ENCODE results near the gene AMPD3. TPM values are rescaled to one million over a fixed set of nuclear protein-coding genes. Genes with fewer than 3 reads are reported as not detected.

Gene AMPD3
- total and polyA plus RNA-seq, 12 donors, result 0.59 to 8.7 (median 2.4) TPM

DNA sequence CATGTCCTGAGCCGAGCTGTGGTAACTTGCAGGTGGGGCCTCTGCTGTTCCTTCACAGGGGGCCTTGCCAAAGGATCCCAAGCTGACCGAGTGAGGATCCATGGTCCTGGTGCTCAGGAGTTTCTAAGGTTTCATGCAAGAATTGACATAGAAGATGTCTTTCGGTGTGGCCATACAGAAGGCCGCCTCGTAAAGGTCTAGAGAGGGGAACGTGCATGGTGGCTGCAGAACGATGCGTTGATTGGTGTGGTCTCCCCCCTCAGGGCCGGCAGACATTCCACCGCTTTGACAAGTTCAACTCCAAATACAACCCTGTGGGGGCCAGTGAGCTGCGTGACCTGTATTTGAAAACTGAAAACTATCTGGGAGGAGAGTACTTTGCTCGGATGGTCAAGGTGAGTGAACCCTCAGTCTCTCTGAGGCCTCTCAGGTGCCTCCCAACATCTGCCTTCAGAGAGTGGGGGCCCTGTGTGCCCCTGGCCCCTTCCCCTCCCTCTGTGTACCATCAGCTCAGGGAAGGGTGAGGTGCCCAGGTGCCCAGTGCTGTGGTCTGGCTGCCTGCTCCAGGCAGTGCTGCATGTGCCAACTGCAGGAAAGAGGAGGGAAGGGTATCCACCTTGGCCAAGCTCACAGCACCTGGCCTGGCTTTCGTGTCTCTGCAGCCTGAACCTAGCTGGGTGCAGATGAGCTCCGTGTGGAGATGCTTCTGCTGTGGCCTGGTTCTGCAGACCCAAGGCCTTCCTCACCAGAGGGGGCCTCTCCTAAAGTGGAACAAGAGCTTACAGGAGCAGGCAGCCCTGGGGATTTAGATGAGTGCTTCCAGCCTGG lies 39.8 kb downstream of the AMPD3 start:
- TF ChIP-seq, protein P1, sequence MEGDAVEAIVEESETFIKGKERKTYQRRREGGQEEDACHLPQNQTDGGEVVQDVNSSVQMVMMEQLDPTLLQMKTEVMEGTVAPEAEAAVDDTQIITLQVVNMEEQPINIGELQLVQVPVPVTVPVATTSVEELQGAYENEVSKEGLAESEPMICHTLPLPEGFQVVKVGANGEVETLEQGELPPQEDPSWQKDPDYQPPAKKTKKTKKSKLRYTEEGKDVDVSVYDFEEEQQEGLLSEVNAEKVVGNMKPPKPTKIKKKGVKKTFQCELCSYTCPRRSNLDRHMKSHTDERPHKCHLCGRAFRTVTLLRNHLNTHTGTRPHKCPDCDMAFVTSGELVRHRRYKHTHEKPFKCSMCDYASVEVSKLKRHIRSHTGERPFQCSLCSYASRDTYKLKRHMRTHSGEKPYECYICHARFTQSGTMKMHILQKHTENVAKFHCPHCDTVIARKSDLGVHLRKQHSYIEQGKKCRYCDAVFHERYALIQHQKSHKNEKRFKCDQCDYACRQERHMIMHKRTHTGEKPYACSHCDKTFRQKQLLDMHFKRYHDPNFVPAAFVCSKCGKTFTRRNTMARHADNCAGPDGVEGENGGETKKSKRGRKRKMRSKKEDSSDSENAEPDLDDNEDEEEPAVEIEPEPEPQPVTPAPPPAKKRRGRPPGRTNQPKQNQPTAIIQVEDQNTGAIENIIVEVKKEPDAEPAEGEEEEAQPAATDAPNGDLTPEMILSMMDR (IDR thresholded peaks at IDR 0.05), result no peak
- H3K27ac ChIP-seq, result no peak overlapping the region
- intact Hi-C loops (cut with DNase I), result no loop called here
- ATAC-seq (no peak), DNase-seq (no peak)
- no peaks in the 10 kb centered on the region for H3K9me3 ChIP-seq
- H3K36me3 ChIP-seq, result peaks cover 0 to 77% (median 0%) of the 10 kb centered on the region in 9 donors
- no peak overlapping the region for H3K4me3 ChIP-seq
- WGBS, 2 donors, result 94 to 96% methylated on average over 14 of the region's 14 CpGs
- no peaks in the 10 kb centered on the region for H3K27me3 ChIP-seq
- peaks cover 0 to 20% (median 9%) of the 10 kb centered on the region in 9 donors for H3K4me1 ChIP-seq

DNA sequence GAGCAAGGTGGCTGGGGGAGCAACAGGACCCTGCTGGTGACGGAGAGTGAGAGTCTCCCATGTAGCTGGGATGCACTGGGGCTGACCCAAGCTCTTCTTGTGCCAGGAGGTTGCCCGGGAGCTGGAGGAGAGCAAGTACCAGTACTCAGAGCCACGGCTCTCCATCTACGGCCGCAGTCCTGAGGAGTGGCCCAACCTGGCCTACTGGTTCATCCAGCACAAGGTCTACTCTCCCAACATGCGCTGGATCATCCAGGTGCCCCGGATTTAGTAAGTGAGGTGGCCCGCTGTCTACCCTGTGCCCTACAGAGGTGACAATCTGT lies 40.4 kb downstream of the AMPD3 start:
- TF ChIP-seq, protein P1 (IDR thresholded peaks at IDR 0.05), result no peak
- no peak overlapping the region for H3K4me3 ChIP-seq
- no peaks in the 10 kb centered on the region for H3K9me3 ChIP-seq
- H3K4me1 ChIP-seq, result peaks cover 0 to 14% (median 9%) of the 10 kb centered on the region in 9 donors
- WGBS, 2 donors, result 97 to 99% methylated on average over 8 of the region's 8 CpGs
- DNase-seq (no peak), ATAC-seq (no peak)
- intact Hi-C loops (cut with DNase I), result no loop called here
- H3K36me3 ChIP-seq, result peaks cover 0 to 80% (median 0%) of the 10 kb centered on the region in 9 donors
- H3K27ac ChIP-seq, result no peak overlapping the region
- no peaks in the 10 kb centered on the region for H3K27me3 ChIP-seq

DNA sequence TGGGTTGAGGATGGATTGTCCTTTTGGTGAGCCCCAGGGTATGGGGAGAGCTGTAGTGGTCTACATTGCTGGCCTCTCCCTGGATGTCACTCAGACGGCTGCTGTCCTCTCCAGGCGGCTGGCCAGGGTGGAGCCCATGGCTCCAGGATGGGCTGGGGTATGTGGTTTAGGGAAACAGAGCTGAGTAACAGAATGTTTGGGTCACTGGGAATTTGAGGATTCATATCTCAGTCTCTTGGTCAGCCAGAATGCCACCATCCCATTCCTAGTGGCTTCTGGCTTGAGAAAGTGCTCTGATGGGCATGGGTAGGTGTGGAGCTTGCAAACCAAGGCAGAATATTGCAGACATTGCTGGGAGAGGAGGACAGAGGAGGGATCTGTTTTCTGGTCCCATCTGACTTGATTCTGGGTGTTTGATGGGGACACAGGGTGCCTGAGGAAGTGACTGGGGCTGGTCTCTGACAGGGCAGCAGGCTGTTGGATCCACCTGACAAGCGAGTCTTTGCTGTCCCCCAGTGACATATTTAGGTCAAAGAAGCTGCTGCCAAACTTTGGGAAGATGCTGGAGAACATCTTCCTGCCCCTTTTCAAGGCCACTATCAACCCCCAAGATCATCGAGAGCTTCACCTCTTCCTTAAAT lies 41.4 kb downstream of the AMPD3 start:
- no peak for DNase-seq
- WGBS, 2 donors, result 95 to 97% methylated on average over 4 of the region's 4 CpGs
- intact Hi-C loops (cut with DNase I), result no loop called here

DNA sequence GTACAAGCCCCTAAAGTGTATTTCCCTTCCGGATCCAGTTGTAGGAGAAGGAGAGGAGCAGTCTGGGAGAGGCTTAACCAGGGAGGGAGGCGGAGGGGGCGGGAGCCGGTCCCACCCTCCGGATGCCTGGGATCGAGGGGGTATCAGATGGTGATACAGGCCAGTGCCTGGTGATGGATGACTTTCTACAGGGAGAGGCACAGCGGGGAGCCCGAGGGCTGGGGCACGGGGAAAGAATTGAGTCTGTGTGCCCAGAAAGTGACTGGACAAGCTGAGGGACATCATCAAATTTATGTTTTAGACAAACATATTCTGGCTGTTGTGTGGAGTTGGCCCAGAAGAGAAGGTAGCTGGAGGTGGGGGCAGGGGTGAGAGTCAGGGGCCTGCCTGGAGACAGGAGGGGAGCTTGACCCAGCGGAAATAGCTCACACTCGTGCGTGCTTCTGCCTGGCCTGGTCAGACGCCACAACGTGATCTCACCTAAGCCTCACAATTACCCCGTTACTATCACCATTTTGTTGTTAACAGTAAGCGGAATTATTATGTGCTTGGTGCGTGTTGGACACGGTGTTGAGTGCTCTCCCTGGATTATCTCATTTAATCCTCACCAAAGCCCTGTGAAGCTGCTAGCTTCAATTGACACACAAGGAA lies 42.4 kb downstream of the AMPD3 start:
- Histone ChIP-seq H3K27ac (no peak overlapping the region), H3K36me3 (peaks cover 0 to 84% (median 0%) of the 10 kb centered on the region in 9 donors), H3K9me3 (no peaks in the 10 kb centered on the region), H3K27me3 (no peaks in the 10 kb centered on the region), H3K4me3 (no peak overlapping the region), H3K4me1 (peaks cover 0 to 9% (median 0%) of the 10 kb centered on the region in 9 donors)
- intact Hi-C loops (cut with DNase I), result no loop called here
- 80 to 82% methylated on average over 18 of the region's 18 CpGs for WGBS, 2 donors
- no peak for DNase-seq
- TF ChIP-seq, protein P1 (IDR thresholded peaks at IDR 0.05), result no peak
- no peak for ATAC-seq

More for the DNA sequence above, 41.4 kb downstream of the AMPD3 start:
- Histone ChIP-seq H3K36me3 (peaks cover 0 to 90% (median 0%) of the 10 kb centered on the region in 9 donors), H3K27ac (no peak overlapping the region), H3K27me3 (no peaks in the 10 kb centered on the region), H3K9me3 (no peaks in the 10 kb centered on the region), H3K4me3 (no peak overlapping the region), H3K4me1 (peaks cover 0 to 5% (median 0%) of the 10 kb centered on the region in 9 donors)
- ATAC-seq, result no peak
- TF ChIP-seq, protein P1 (IDR thresholded peaks at IDR 0.05), result no peak
